Activated naive CD8-positive, alpha-beta T cell (primary cell): ENCODE results near the gene HOXA11.

ENCODE experiments used
- H3K27ac Mint-ChIP-seq: one replicate; pipeline ENCODE4 v1.8.0; 2021; ENCODE audit warnings: mixed read lengths
- H3K27me3 Mint-ChIP-seq: one replicate; pipeline ENCODE4 v1.8.0; 2021; ENCODE audit warnings: mixed read lengths
- H3K36me3 Mint-ChIP-seq: one replicate; pipeline ENCODE4 v1.8.0; 2021; ENCODE audit warnings: mixed read lengths
- H3K4me1 Mint-ChIP-seq: one replicate; pipeline ENCODE4 v1.8.0; 2021; ENCODE audit warnings: low read depth, mixed read lengths
- H3K4me3 Mint-ChIP-seq: one replicate; pipeline ENCODE4 v1.8.0; 2021; ENCODE audit warnings: mild to moderate bottlenecking, mixed read lengths
- H3K9me3 Mint-ChIP-seq: one replicate; pipeline ENCODE4 v1.8.0; 2021; ENCODE audit warnings: low read depth, mixed read lengths

Gene HOXA11

DNA sequence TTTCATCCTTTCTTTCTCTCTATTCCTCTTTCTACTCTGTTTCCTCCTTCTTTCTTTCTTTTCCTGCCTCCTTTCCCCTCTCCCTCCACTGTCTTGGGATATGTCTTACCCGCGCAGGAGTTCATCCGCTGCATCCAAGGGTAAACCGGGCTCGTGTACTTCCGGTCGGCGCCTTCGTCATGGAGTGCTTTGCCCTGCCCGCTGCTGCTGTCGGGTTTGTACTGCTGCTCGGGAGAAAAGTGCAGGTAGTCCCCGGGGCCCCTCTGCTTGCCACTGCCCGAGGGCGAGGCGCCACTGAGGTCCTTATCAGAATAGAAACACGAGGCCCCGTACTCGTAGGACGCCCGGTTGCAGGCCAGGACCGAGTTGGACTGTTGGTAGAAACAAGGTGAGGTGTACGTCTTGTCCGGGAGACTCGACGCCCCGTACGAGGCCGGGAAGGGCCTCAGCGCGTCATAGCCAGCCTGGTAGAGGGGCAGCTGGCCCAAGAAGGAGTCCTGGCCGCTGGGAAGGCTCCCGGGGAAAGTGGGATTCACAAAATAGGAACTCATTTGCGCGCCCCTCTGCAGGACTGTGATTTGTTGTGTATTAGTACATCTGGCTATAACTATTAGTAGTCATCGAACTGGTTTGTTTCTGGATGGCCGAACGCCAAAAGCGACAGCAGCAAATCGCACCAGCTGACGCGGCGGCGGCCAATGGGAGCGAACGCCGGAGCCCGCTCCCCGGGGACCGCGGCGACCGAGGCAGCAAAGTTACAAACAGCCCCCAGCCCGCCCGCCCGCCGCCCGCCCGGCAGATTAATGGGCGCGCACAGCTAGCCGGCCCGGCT lies 37.6 kb downstream of the HOXA11 start, which contains the start of gene HOXA6:
Gene HOXA6, minus strand, starts transcription at position 576 of the 832 bp plus-strand sequence. Its CDS starts 25 bp downstream, at position 551.
- H3K27ac Mint-ChIP-seq: no peak within 1 kb of the TSS
- H3K4me3 Mint-ChIP-seq: peak within 1 kb of the TSS; percentile 81
- H3K9me3 Mint-ChIP-seq: no peaks in the 10 kb centered on the region
- peaks cover 50% of the 10 kb centered on the region for H3K27me3 Mint-ChIP-seq
- H3K4me1 Mint-ChIP-seq: peaks cover 23% of the 10 kb centered on the region
- H3K36me3 Mint-ChIP-seq: no peaks in the 10 kb centered on the region

DNA sequence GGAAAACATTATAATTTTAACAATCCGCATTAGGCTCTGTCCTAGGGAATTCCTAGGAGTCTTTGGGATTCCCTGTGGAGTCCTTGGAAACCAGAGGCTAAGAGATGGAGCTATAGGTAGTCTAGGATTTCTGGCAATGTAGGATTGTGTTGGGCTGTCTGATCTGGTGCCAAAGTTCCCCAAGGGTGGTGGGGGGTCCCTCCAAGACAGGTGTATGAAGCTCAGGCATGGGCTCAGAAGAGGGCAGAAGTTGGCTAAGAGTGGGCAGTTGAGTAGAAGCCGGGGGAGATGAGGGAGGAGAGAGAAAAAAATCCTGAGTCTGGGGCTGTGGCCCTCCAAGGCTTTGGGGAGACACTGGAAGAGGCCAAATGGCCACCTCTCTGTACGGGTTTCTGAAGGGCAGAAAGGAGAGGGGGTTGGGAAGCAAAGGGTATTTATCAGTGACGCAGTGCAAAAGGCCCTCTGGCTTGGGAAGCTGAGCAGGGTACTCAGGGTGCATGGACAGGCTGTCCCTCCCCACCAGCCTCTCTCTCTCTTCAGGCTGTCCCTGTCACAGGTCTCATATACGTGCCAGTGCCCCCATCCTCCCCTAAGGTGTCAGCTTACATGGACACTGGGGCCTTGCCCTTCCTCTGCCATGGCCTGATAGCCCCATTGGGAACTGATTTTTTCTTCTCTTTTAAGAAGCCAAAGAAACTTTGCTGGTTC lies 38.4 kb downstream of the HOXA11 start:
- Mint-ChIP-seq H3K9me3 (no peaks in the 10 kb centered on the region), H3K4me3 (no peak overlapping the region), H3K27me3 (peaks cover 47% of the 10 kb centered on the region)

DNA sequence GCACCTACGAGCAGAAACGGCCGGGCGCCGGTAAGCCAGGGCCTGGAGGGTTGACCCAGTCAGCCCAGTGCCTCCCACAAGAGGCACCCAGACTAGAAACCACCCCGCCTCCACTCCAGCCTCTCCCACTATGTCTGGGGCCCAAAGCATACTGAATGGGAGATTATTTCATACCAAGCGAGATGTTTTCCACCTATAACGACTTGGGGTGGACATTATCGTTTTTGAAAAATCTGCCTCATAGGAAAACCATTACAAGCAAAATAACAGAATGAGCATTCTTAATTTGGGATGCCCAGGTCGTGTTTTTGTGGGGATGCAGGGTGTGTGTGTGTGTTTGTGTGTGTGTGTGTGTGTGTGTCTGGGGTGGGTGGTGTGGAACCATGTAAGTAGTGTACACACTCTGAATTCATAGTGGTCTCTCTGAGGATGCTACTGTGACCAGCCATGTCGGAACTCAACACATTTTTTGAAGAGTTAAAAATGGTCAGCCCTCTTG lies 39.1 kb downstream of the HOXA11 start:
- Mint-ChIP-seq H3K36me3 (no peaks in the 10 kb centered on the region), H3K27me3 (peaks cover 46% of the 10 kb centered on the region), H3K4me1 (peaks cover 11% of the 10 kb centered on the region), H3K4me3 (no peak overlapping the region), H3K9me3 (no peaks in the 10 kb centered on the region), H3K27ac (no peak overlapping the region)

More for the DNA sequence above, 38.4 kb downstream of the HOXA11 start:
- no peak overlapping the region for H3K27ac Mint-ChIP-seq
- H3K36me3 Mint-ChIP-seq: no peaks in the 10 kb centered on the region
- peaks cover 17% of the 10 kb centered on the region for H3K4me1 Mint-ChIP-seq

DNA sequence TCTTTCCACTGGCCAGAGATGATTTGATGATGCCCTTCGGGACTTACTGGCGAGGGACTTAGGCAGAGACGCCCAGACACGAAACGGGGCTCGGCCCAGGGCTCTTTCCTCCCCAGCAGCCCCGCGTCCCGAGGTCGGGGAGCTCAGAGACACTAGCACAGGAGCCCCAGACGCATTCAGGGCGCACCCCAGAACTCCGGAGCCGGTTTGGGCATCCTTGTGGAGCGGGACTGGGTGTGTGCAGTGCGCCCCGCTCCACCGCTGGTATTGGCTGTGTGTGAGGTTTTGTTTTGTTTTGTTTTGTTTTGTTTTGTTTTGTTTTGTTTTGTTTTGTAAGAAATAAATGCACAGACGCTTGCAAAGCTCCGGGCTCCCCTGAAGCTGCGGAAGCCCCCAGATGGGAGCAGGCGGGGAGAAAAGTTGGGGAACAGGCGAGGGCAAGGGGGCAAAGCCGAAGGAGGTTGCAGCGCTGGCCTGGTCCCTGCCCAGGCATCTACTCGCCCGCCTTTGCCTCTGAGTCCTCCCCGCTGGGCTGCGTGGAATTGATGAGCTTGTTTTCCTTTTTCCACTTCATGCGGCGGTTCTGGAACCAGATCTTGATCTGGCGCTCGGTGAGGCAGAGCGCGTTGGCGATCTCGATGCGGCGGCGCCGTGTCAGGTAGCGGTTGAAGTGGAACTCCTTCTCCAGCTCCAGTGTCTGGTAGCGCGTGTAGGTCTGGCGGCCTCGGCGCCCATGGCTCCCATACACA lies 39.7 kb downstream of the HOXA11 start:
- H3K9me3 Mint-ChIP-seq: no peaks in the 10 kb centered on the region
- no peaks in the 10 kb centered on the region for H3K36me3 Mint-ChIP-seq
- H3K4me3 Mint-ChIP-seq: no peak overlapping the region
- H3K4me1 Mint-ChIP-seq: peaks cover 7% of the 10 kb centered on the region
- peaks cover 43% of the 10 kb centered on the region for H3K27me3 Mint-ChIP-seq
- no peak overlapping the region for H3K27ac Mint-ChIP-seq

DNA sequence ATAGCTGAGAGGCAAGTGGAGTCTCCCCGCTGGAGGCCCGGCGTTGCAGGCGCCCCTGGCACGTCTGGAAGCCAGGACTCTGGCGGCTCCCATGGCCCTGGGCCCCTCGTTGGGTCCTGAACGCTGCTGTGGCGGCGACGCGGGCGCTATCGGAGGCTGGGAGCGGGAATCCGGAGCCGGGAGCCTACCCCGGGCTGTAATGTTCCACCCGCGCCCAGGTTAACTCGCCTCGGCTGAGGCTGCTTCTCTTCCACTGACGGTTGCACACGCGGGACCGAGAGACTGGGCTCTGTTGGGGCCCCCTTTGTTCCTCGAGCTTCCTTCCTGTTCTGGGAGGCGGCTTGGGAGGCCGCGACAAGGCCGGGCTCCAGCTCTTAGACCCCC lies 40.3 kb downstream of the HOXA11 start:
- no peak overlapping the region for H3K27ac Mint-ChIP-seq
- peaks cover 39% of the 10 kb centered on the region for H3K27me3 Mint-ChIP-seq
- no peaks in the 10 kb centered on the region for H3K36me3 Mint-ChIP-seq
- H3K4me3 Mint-ChIP-seq: no peak overlapping the region
- H3K9me3 Mint-ChIP-seq: no peaks in the 10 kb centered on the region
- H3K4me1 Mint-ChIP-seq: peaks cover 7% of the 10 kb centered on the region

DNA sequence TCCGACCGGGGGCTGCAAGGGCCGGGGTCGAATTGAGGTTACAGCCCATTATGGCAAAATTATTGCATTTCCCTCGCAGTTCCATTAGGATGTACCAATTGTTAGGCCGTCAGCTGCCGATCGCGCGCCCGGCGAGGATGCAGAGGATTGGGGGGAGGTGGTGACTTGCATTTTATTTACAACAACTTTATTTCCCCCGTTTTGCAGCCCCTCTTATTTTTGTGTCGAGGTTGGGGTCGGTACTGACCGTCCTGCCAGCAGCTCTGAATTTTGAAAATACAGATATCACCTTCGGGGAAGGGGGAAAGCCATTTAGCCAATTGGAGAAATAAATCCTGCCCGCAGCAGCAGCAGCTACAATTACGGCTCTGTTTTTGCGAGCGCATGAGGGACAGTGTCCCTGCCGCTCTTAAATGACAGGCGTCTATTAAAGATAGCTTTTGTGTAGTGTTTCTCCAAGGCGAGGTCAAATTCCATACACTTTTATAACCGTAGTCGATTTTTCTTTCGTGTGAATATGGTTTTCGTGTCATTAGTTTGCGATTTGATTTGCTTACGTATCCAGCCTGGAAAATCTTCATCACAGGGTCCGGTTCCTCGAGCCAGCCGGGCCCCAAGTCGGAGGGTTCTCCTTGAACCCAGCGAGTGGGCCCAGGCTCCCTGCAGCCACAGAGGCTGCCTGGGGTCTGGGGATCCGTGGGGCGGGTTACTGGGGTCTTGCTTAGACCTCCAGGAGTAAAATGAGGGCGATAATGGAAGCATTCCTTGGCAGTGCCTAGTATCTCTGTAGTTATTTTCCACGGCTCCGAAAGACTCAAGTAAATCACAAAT lies 40.9 kb downstream of the HOXA11 start:
- Mint-ChIP-seq H3K4me3 (no peak overlapping the region), H3K27me3 (peaks cover 35% of the 10 kb centered on the region)

DNA sequence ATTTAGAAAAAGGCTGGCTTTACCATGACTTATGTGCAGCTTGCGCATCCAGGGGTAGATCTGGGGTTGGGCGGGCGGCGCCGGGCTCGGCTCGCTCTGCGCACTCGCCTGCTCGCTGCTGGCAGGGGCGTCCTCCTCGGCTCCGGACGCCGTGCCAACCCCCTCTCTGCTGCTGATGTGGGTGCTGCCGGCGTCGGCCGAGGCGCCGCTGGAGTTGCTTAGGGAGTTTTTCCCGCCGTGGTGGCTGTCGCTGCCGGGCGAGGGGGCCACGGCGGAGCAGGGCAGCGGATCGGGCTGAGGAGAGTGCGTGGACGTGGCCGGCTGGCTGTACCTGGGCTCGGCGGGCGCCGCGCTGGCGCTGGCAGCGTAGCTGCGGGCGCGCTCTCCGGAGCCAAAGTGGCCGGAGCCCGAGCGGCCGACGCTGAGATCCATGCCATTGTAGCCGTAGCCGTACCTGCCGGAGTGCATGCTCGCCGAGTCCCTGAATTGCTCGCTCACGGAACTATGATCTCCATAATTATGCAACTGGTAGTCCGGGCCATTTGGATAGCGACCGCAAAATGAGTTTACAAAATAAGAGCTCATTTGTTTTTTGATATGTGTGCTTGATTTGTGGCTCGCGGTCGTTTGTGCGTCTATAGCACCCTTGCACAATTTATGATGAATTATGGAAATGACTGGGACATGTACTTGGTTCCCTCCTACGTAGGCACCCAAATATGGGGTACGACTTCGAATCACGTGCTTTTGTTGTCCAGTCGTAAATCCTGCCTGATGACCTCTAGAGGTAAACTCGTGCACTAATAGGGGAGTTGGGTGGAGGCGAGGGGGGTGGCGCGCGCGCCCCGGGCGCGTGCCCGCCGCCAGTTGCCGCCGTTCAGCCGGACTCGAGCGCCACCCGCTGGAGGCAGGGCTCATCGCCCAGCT lies 41.7 kb downstream of the HOXA11 start, which contains the start of gene HOXA5:
Gene HOXA5, minus strand, starts transcription at position 659 of the 927 bp plus-strand sequence. Its CDS starts 74 bp downstream, at position 585.
- no peaks in the 10 kb centered on the region for H3K9me3 Mint-ChIP-seq
- H3K4me1 Mint-ChIP-seq: peaks cover 3% of the 10 kb centered on the region
- H3K36me3 Mint-ChIP-seq: no peaks in the 10 kb centered on the region
- H3K27ac Mint-ChIP-seq: no peak within 1 kb of the TSS
- peaks cover 34% of the 10 kb centered on the region for H3K27me3 Mint-ChIP-seq
- H3K4me3 Mint-ChIP-seq: peak within 1 kb of the TSS; percentile 51

More for the DNA sequence above, 40.9 kb downstream of the HOXA11 start:
- Mint-ChIP-seq H3K9me3 (no peaks in the 10 kb centered on the region), H3K36me3 (no peaks in the 10 kb centered on the region), H3K27ac (no peak overlapping the region), H3K4me1 (peaks cover 7% of the 10 kb centered on the region)

DNA sequence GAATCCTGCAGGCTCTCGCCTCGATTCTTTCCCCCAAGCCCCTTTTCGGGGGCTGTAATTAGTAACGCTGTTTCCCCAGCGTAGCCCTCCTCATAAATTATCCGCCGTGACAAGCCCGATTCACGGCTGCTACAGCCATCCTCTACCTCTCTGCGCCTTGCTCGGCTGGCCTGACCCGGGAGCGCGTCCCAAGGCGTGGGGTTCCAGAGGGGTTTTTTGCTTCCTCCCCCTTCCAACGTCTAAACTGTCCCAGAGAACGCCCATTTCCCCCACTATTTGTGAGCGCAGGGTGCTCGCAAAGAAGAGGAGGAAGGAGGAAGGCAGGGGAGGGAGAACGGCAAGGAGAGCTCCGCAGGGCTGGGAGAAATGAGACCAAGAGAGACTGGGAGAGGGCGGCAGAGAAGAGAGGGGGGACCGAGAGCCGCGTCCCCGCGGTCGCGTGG lies 42.4 kb downstream of the HOXA11 start:
- Mint-ChIP-seq H3K27ac (no peak overlapping the region), H3K36me3 (no peaks in the 10 kb centered on the region), H3K4me3 (peak overlapping the region; percentile 51), H3K27me3 (peaks cover 35% of the 10 kb centered on the region), H3K4me1 (no peaks in the 10 kb centered on the region), H3K9me3 (no peaks in the 10 kb centered on the region)

DNA sequence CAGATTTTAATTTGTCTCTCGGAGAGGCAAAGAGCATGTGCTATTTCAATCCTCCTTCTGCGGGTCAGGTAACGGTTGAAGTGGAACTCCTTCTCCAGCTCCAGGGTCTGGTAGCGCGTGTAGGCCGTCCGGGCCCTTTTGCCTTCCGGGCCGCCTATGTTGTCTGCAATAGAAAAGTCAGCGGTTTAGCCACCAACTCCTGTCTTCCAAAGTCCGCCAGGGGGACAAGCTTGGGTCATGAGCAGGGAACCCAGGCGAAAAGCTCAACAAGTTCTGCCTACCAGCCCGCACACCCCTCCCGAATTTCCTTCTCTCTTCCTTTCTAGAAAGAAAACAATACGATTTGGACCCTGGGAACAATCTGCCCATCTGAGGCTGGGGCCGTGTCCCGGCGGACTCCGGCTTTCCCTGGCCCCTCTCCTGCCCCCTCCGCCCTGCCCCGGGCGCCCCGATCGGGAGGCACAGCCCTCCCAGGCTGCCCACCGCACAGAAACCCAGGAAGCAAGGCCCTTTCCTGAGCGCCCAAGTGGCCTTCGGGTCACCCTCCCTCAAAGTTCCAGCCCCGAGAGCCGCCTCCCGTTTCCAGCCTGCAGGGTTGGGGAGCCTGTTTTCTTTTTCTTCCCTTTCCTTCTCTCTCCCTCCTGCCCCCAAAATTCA lies 43.0 kb downstream of the HOXA11 start:
- H3K36me3 Mint-ChIP-seq: no peaks in the 10 kb centered on the region
- H3K27ac Mint-ChIP-seq: no peak overlapping the region
- no peaks in the 10 kb centered on the region for H3K9me3 Mint-ChIP-seq
- H3K27me3 Mint-ChIP-seq: peaks cover 32% of the 10 kb centered on the region
- no peaks in the 10 kb centered on the region for H3K4me1 Mint-ChIP-seq
- H3K4me3 Mint-ChIP-seq: no peak overlapping the region

DNA sequence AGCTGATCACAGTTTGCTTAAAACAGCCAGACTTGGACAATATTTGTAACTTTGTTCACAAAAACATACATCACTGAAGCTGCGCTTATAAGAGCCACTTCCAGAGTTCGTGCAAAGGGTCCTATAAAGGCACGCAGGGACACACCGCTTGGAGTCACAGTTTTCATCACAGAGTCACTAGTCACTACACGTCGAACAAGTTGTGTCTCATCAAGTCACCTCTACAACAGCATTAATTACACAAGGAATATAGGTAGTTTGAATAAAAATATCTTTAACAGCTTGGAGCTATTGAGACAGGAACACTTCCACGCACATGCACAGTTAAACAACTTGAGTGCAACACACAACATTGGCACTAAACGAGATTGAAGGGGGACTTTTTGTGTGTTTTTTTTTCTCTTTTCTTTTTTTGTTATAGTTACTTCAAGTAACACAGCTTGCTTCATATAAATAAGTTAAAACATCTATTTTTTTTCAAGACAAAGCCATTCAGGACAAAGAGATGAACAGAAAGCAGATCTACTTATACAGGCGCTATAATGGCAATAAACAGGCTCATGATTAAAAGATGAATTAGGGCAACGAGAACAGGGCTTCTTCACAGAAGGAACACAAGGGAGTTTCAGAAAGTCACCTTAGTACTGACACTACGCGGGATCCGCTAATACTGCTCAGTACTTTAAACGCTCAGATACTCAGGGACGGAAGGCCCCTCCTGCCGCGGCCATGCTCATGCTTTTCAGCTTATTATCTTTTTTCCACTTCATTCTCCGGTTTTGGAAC lies 43.7 kb downstream of the HOXA11 start:
- H3K4me3 Mint-ChIP-seq: no peak overlapping the region
- peaks cover 28% of the 10 kb centered on the region for H3K27me3 Mint-ChIP-seq
- H3K27ac Mint-ChIP-seq: no peak overlapping the region
- H3K4me1 Mint-ChIP-seq: no peaks in the 10 kb centered on the region
- no peaks in the 10 kb centered on the region for H3K9me3 Mint-ChIP-seq
- H3K36me3 Mint-ChIP-seq: no peaks in the 10 kb centered on the region

DNA sequence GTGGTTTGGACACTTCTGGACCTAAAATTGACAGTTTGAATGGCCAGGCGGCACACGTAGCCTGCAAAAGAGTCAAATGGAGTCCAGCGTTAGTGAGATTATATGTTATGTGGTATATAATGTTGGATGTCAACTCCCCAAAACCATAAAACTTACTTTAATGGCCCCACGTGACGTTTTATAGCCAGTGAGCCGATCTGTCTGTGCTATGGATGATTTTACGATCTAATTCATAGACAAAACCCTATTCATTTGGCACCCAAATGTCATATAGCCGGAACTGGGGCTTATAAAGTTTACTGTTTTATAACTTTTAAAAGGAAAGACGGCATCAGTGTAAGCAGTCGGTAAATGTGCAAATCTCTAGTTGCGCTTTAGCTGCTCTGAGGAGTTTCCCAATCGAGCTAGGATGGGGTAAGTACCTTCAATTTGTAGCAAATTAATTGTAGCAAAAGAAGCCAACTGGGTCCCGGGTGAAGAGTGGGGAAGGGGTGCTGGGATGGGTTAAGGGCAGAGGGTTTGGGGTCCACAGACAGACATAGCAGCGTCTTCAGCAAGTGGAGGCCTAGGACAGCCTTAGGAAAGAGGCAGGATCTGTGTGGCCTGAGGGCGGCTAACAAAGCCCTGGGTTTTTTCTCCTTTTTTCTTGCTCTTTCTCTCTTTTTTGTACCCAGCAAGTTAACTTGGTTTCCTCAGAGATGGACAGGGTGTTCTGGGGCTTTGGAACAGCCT lies 44.7 kb downstream of the HOXA11 start:
- no peaks in the 10 kb centered on the region for H3K9me3 Mint-ChIP-seq
- H3K4me1 Mint-ChIP-seq: peaks cover 1% of the 10 kb centered on the region
- no peak overlapping the region for H3K27ac Mint-ChIP-seq
- H3K36me3 Mint-ChIP-seq: no peaks in the 10 kb centered on the region
- peaks cover 27% of the 10 kb centered on the region for H3K27me3 Mint-ChIP-seq
- no peak overlapping the region for H3K4me3 Mint-ChIP-seq
